NT2/D1 (cell line): Measurements from ENCODE around the gene GARIN5B.

Source experiments
- DNase-seq: peaks from one replicate; pipeline ENCODE4 v3.0.0-alpha.2; 2011; ENCODE audit warnings: low read depth, low spot score
- H3K27me3 ChIP-seq: 2 replicates; pipeline ENCODE4 v1.6.0; 2011; ENCODE audit warnings: mild to moderate bottlenecking; ENCODE audit not compliant: insufficient read length, insufficient read depth
- H3K36me3 ChIP-seq: 2 replicates; pipeline ENCODE4 v1.6.1; 2011; ENCODE audit warnings: mild to moderate bottlenecking, low read length, mixed read lengths; ENCODE audit not compliant: insufficient read depth, insufficient read length
- H3K4me1 ChIP-seq: 2 replicates; pipeline ENCODE4 v1.5.1; 2011; ENCODE audit not compliant: insufficient read depth, insufficient read length
- H3K4me3 ChIP-seq: 2 replicates; pipeline ENCODE4 v1.5.1; 2011; ENCODE audit warnings: low read depth; ENCODE audit not compliant: insufficient read length
- H3K9ac ChIP-seq: 2 replicates; pipeline ENCODE4 v1.6.0; 2011; ENCODE audit warnings: low read depth; ENCODE audit not compliant: insufficient read length
- H3K9me3 ChIP-seq: 2 replicates; pipeline ENCODE4 v1.5.1; 2011; ENCODE audit warnings: mild to moderate bottlenecking, low read length; ENCODE audit not compliant: insufficient read depth
- SUZ12 ChIP-seq: IDR thresholded peaks from 2 replicates; pipeline ENCODE4 v1.6.1; 2011; ENCODE audit not compliant: insufficient read length, insufficient read depth; ENCODE audit errors: extremely low read depth
- YY1 ChIP-seq: IDR thresholded peaks from 2 replicates; pipeline ENCODE4 v1.6.1; 2011; ENCODE audit not compliant: insufficient read length, insufficient read depth
- ZNF274 ChIP-seq: IDR thresholded peaks from 2 replicates; pipeline ENCODE4 v1.6.1; 2011; ENCODE audit warnings: mild to moderate bottlenecking, low read depth, low read length

Gene GARIN5B

GRCh38 chr19:55355213-55355821, 7.7 kb downstream of the GARIN5B start:
- H3K9me3 ChIP-seq, result no peaks in the 10 kb centered on the region
- no peak overlapping the region for H3K4me3 ChIP-seq
- H3K4me1 ChIP-seq, result peaks cover 8% of the 10 kb centered on the region
- H3K9ac ChIP-seq, result peak overlapping the region; percentile 32
- TF ChIP-seq SUZ12 (no peak), YY1 (no peak), ZNF274 (no peak)
- peaks cover 59% of the 10 kb centered on the region for H3K27me3 ChIP-seq
- no peaks in the 10 kb centered on the region for H3K36me3 ChIP-seq
- no peak for DNase-seq

GRCh38 chr19:55354698-55355212, 8.3 kb downstream of the GARIN5B start, which contains the start of gene COX6B2:
TSS of gene COX6B2 (minus strand) at chr19:55354719. CDS start at chr19:55354521, 198 bp downstream.
- TF ChIP-seq ZNF274 (no peak), SUZ12 (no peak), YY1 (no peak)
- no peak for DNase-seq
- Histone ChIP-seq H3K9me3 (no peaks in the 10 kb centered on the region), H3K27me3 (peaks cover 59% of the 10 kb centered on the region), H3K36me3 (peaks cover 3% of the 10 kb centered on the region), H3K9ac (peak within 1 kb of the TSS; percentile 77), H3K4me1 (peaks cover 11% of the 10 kb centered on the region), H3K4me3 (peak within 1 kb of the TSS; percentile 57)

GRCh38 chr19:55353803-55354697, 9.0 kb downstream of the GARIN5B start:
- no peak for TF ChIP-seq SUZ12
- TF ChIP-seq ZNF274, result no peak
- TF ChIP-seq YY1, result no peak
- Histone ChIP-seq H3K4me1 (peaks cover 13% of the 10 kb centered on the region), H3K4me3 (peak overlapping the region; percentile 57), H3K9ac (peak overlapping the region; percentile 77), H3K27me3 (peaks cover 58% of the 10 kb centered on the region), H3K9me3 (no peaks in the 10 kb centered on the region), H3K36me3 (peaks cover 3% of the 10 kb centered on the region)
- DNase-seq, result peak; percentile 28

GRCh38 chr19:55353356-55353802, 9.7 kb downstream of the GARIN5B start:
- Histone ChIP-seq H3K4me3 (peak overlapping the region; percentile 57), H3K9ac (peak overlapping the region; percentile 77), H3K4me1 (peaks cover 15% of the 10 kb centered on the region), H3K27me3 (peaks cover 52% of the 10 kb centered on the region), H3K9me3 (no peaks in the 10 kb centered on the region), H3K36me3 (peaks cover 3% of the 10 kb centered on the region)
- TF ChIP-seq ZNF274 (no peak), YY1 (no peak), SUZ12 (no peak)
- DNase-seq, result no peak

GRCh38 chr19:55352549-55353145, 10.4 kb downstream of the GARIN5B start:
- DNase-seq, result no peak
- Histone ChIP-seq H3K27me3 (peaks cover 51% of the 10 kb centered on the region), H3K9me3 (no peaks in the 10 kb centered on the region), H3K36me3 (peaks cover 3% of the 10 kb centered on the region), H3K4me3 (no peak overlapping the region), H3K9ac (no peak overlapping the region), H3K4me1 (peaks cover 22% of the 10 kb centered on the region)
- TF ChIP-seq ZNF274 (no peak), YY1 (no peak), SUZ12 (no peak)

- peaks cover 23% of the 10 kb centered on the region for H3K4me1 ChIP-seq
- no peak for DNase-seq
Observed at GRCh38 chr19:55352040-55352439, 11.0 kb downstream of the GARIN5B start.

GRCh38 chr19:55350620-55351315, 12.3 kb downstream of the GARIN5B start:
- H3K9me3 ChIP-seq, result no peaks in the 10 kb centered on the region
- H3K9ac ChIP-seq, result peak overlapping the region; percentile 72
- H3K36me3 ChIP-seq, result peaks cover 10% of the 10 kb centered on the region
- TF ChIP-seq YY1, result no peak
- no peak for TF ChIP-seq ZNF274
- no peak for TF ChIP-seq SUZ12
- H3K4me3 ChIP-seq, result no peak overlapping the region
- H3K27me3 ChIP-seq, result peaks cover 38% of the 10 kb centered on the region
- DNase-seq, result no peak
- H3K4me1 ChIP-seq, result peaks cover 26% of the 10 kb centered on the region

More at GRCh38 chr19:55352040-55352439, 11.0 kb downstream of the GARIN5B start:
- TF ChIP-seq YY1 (no peak), ZNF274 (no peak), SUZ12 (no peak)
- Histone ChIP-seq H3K9ac (no peak overlapping the region), H3K27me3 (peaks cover 46% of the 10 kb centered on the region), H3K36me3 (peaks cover 6% of the 10 kb centered on the region), H3K9me3 (no peaks in the 10 kb centered on the region), H3K4me3 (no peak overlapping the region)
